ENCODE results near the gene ARF6.
A peak's percentile ranks its signal among the peaks of the same experiment; 100 is the strongest.
"Not testable (repeated sequence)": the region's sequence is repeated elsewhere in the genome, so short reads cannot be mapped to it uniquely, and the experiment has no call there.

Gene ARF6

DNA sequence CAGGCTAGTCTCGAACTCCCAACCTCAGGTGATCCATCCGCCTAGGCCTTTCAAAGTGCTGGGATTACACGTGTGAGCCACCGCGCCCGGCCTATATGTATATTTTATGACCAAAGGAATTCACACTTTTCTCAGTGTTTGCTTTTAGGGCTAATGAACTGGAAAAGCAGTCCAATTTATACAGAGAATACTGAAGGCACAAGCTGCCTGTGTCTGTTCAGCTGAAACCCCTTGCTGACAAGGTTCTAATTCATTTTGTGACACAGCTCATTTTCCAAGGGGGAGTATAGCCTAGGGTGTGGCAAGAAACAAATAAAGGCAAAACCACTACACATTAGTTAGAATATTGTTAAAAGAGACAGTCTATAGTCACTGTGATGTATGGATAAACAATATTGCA lies 22.0 kb upstream of the ARF6 start:
- no peak overlapping the region for H3K4me3 ChIP-seq (ENCODE audit: low read depth, low read length)
- DNase-seq (ENCODE audit: low read depth): no peak
- TF ChIP-seq, protein P1, sequence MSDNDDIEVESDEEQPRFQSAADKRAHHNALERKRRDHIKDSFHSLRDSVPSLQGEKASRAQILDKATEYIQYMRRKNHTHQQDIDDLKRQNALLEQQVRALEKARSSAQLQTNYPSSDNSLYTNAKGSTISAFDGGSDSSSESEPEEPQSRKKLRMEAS (IDR thresholded peaks at IDR 0.05; ENCODE audit: low read depth, low read length): no peak
- TF ChIP-seq POLR2A (IDR thresholded peaks at IDR 0.05; ENCODE audit: extremely low read depth, insufficient read length) (no peak), MYC (IDR thresholded peaks at IDR 0.05; ENCODE audit: low read depth, low read length) (no peak)
- TF ChIP-seq, protein P2, sequence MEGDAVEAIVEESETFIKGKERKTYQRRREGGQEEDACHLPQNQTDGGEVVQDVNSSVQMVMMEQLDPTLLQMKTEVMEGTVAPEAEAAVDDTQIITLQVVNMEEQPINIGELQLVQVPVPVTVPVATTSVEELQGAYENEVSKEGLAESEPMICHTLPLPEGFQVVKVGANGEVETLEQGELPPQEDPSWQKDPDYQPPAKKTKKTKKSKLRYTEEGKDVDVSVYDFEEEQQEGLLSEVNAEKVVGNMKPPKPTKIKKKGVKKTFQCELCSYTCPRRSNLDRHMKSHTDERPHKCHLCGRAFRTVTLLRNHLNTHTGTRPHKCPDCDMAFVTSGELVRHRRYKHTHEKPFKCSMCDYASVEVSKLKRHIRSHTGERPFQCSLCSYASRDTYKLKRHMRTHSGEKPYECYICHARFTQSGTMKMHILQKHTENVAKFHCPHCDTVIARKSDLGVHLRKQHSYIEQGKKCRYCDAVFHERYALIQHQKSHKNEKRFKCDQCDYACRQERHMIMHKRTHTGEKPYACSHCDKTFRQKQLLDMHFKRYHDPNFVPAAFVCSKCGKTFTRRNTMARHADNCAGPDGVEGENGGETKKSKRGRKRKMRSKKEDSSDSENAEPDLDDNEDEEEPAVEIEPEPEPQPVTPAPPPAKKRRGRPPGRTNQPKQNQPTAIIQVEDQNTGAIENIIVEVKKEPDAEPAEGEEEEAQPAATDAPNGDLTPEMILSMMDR (IDR thresholded peaks at IDR 0.05; ENCODE audit: low read depth, low read length): no peak

DNA sequence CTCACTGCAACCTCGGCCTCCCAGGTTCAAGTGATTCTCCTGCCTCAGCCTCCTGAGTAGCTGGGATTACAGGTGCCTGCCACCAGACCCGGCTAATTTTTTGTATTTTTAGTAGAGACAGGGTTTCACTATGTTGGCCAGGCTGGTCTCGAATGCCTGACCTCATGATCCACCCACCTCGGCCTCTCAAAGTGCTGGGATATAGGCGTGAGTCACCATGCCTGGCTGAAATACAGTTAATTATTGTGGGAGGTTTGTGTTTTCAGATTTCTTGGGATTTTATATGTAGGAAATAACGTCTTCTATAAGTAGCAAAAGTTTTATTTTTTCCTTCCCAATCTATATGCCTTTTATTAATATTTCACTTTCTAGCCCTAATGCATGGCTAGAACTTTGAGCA lies 19.3 kb upstream of the ARF6 start:
- not testable (repeated sequence) for H3K4me3 ChIP-seq (ENCODE audit: low read depth, low read length); DNase-seq (ENCODE audit: low read depth)

DNA sequence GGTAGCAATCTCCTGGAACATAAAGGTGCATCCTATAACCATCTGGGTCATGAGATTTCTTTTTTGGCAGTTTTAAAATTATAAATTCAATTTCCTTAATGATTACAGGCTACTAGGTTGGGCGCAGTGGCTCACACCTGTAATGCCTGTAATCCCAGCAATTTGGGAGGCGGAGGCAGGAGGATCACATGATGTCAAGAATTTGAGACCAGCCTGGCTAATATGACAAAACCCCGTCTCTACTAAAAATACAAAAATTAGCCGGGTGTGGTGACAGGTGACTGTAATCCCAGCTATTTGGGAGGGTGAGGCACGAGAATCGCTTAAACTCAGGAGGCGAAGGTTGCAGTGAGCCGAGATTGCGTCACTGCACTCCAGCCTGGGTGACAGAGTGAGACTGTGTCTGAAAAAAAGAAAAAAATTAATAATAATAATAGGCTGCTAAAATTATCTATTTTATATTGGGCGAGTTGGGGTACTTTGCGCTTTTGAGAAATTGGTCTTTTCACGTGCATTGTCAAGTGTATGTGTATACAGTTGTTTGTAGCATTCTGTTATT lies 17.2 kb upstream of the ARF6 start:
- DNase-seq (ENCODE audit: low read depth): no peak

DNA sequence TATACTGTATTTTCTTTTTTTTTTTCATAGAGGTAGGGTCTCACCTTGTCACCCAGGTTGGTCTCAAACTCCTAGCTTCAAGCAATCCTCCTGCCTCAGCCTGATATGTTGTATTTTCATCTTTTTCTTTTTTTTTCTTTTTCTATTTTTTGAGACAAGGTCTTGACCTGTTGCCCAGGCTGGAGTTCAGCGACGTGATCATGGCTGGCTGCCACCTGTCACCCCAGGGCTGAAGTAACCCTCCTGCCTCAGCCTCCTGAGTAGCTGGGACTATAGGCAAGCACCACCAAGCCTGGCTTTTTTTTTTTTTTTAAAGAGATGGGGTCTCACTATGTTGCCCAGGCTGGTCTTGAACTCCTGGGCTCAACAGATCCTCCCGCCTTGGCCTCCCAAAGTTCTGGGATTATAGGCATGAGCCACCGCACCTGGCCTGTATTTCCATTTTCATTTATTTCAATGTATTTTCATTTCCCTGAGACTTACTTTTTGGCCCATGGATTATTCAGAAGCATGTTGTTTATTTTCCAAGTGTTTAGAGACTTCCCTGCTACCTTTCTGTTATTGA lies 16.2 kb upstream of the ARF6 start:
- TF ChIP-seq, protein P1 (IDR thresholded peaks at IDR 0.05; ENCODE audit: low read depth, low read length): no peak
- TF ChIP-seq POLR2A (IDR thresholded peaks at IDR 0.05; ENCODE audit: extremely low read depth, insufficient read length) (no peak), MYC (IDR thresholded peaks at IDR 0.05; ENCODE audit: low read depth, low read length) (no peak)
- TF ChIP-seq, protein P2 (IDR thresholded peaks at IDR 0.05; ENCODE audit: low read depth, low read length): no peak
- H3K4me3 ChIP-seq (ENCODE audit: low read depth, low read length): no peak overlapping the region
- no peak for DNase-seq (ENCODE audit: low read depth)

More for the DNA sequence above, 17.2 kb upstream of the ARF6 start:
- no peak overlapping the region for H3K4me3 ChIP-seq (ENCODE audit: low read depth, low read length)
- TF ChIP-seq, protein P2 (IDR thresholded peaks at IDR 0.05; ENCODE audit: low read depth, low read length): no peak
- TF ChIP-seq POLR2A (IDR thresholded peaks at IDR 0.05; ENCODE audit: extremely low read depth, insufficient read length) (no peak), MYC (IDR thresholded peaks at IDR 0.05; ENCODE audit: low read depth, low read length) (no peak)
- TF ChIP-seq, protein P1 (IDR thresholded peaks at IDR 0.05; ENCODE audit: low read depth, low read length): no peak

DNA sequence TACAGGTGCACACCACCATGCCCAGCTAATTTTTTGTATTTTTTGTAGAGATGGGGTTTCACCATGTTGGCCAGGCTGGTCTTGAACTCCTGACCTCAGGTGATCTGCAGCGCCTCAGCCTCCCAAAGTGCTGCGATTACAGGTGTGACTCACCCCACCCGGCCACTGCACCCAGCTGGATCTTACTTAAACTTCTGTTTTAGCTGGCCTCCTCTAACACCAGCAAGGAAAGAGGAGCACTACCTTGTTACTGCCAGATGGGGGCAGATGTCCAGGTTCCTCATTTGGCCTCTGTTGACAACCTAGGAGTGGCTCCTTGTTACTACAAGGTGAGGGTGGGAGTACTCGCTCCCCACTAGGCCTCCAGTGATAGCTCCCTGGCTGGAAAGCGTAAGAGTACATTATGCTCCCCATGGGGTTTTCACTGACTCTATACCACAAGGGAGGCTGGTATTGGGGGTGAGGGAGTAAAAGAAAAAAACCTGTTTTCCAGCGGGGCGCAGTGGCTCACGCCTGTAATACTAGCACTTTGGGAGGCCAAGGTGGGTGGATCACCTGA lies 13.2 kb upstream of the ARF6 start:
- peak; percentile 87 for DNase-seq (ENCODE audit: low read depth)
- TF ChIP-seq MYC (IDR thresholded peaks at IDR 0.05; ENCODE audit: low read depth, low read length): no peak
- TF ChIP-seq, protein P1 (IDR thresholded peaks at IDR 0.05; ENCODE audit: low read depth, low read length): 0 out of 2 replicates have a peak, but pooled peaks have one; percentile 19
- TF ChIP-seq, protein P2 (IDR thresholded peaks at IDR 0.05; ENCODE audit: low read depth, low read length): peak; percentile 85
- no peak overlapping the region for H3K4me3 ChIP-seq (ENCODE audit: low read depth, low read length)

DNA sequence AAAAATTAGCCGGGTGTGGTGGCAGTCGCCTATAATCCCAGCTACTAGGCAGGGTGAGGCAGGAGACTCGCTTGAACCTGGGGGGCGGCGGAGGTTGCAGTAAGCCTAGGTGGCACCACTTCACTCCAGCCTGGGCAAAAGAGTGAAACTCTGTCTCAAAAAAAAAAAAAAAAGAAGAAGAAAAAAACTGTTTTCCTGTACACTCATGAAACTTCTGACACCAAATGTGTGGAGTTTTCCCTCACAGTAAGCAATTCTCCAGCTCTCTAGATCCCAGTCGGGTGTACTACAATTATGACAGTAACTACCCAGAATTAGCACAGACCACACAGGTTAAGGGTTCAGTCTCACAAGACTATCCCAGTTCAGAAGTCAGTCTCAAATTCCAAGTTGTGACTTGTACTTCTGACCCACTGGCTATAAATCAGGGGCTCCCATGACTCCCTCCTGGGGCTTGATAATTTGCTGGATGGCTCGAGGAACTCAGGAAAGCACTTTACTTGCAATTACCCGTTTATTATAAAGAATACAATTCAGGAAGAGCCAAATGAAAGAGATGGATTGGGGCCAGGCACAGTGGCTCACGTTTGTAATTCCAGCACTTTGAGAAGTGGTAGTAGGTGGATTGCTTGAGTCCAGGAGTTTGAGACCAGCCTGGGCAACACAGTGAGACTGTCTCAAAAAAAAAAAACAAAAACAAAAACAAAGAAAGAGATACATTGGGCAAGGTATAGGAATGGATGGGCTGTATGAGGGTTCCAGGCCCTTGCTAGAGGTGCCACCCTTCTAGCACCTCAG lies 12.4 kb upstream of the ARF6 start:
- DNase-seq (ENCODE audit: low read depth): no peak
- H3K4me3 ChIP-seq (ENCODE audit: low read depth, low read length): no peak overlapping the region
- TF ChIP-seq POLR2A (IDR thresholded peaks at IDR 0.05; ENCODE audit: extremely low read depth, insufficient read length) (no peak), MYC (IDR thresholded peaks at IDR 0.05; ENCODE audit: low read depth, low read length) (no peak)

Measured in NB4 (cell line).